Activated B cell treated with CpG ODN at 0.5 μM for 24 hours (primary cell): ENCODE measurements around the gene HPSE2. TPM values are rescaled to one million over a fixed set of nuclear protein-coding genes. Genes with fewer than 3 reads are reported as not detected.

Experiments used
- ATAC-seq: fragments of 200-7000 bp; cut with Tn5 transposase; one replicate; pipeline ENCODE4 v1.10.0; 2021; ENCODE audit warnings: low read depth, mild to moderate bottlenecking, moderate library complexity
- CTCF ChIA-PET: fragments of 350-600 bp; sonication (Branson Sonifier 250); formaldehyde crosslinking; loops from one replicate; lab custom pipeline; 2021; ENCODE audit warnings: antibody characterized with exemption; lab: Charles Lee
- POLR2A ChIA-PET: fragments of 350-600 bp; sonication (Branson Sonifier 250); formaldehyde crosslinking; loops from one replicate; lab custom pipeline; 2021; ENCODE audit warnings: antibody characterized with exemption; lab: Charles Lee
- DNase-seq: peaks from one replicate; pipeline ENCODE4 v3.0.0; 2022
- H3K27ac Mint-ChIP-seq: one replicate; pipeline ENCODE4 v1.8.0; 2020; ENCODE audit warnings: mixed read lengths
- H3K27me3 Mint-ChIP-seq: one replicate; pipeline ENCODE4 v1.8.0; 2021; ENCODE audit warnings: mixed read lengths
- H3K36me3 Mint-ChIP-seq: one replicate; pipeline ENCODE4 v1.8.0; 2021; ENCODE audit warnings: low read depth, mixed read lengths
- H3K4me1 Mint-ChIP-seq: one replicate; pipeline ENCODE4 v1.8.0; 2021; ENCODE audit warnings: mixed read lengths
- H3K4me3 Mint-ChIP-seq: one replicate; pipeline ENCODE4 v1.8.0; 2020; ENCODE audit warnings: mild to moderate bottlenecking, mixed read lengths
- H3K9me3 Mint-ChIP-seq: one replicate; pipeline ENCODE4 v1.8.0; 2020; ENCODE audit warnings: mixed read lengths
- intact Hi-C: fragments of 100-400 bp; cut with micrococcal nuclease; formaldehyde crosslinking; loops from one replicate; pipeline ENCODE4 v1.15.1; 2024
- total RNA-seq: library from RNA; stranded (reverse); gene quantifications from 2 replicates; pipeline ENCODE4 v1.2.3, GENCODE V29; 2022
- TF ChIP-seq, protein P1 (sequence below): fragments of 200-600 bp; IDR thresholded peaks from one replicate; pipeline ENCODE4 v1.8.0; 2022; ENCODE audit warnings: antibody characterized with exemption, mild to moderate bottlenecking

Gene HPSE2
- total RNA-seq, 1 donor from 2014 or later, result not detected

DNA sequence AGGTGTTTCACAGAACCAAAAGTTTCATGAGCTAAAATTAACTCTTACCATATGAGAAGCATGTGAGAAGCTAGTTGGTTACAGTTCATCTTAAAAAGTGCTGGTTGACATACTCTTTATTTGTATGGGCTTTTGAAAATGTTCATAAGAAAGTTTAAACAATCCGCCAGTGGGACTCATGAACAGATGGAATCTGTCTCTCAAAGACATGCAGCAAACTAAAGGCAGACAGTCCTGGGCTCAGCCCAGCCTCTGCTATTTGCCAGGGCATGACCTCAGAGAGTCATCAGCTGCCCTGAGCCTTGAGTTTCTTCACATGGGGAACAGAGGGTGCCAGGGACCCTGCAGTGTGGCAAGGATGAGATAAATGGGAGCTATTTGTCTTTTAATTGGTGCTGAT lies 823.9 kb downstream of the HPSE2 start:
- ATAC-seq (no peak), DNase-seq (no peak)
- POLR2A ChIA-PET, result no interaction called here
- no peaks in the 10 kb centered on the region for H3K27me3 Mint-ChIP-seq
- CTCF ChIA-PET, result interaction anchor here (0.6 kb wide), 1 partner anchor 1557 kb away, joined by 3 read pairs; no protein-coding TSS in a partner anchor
- TF ChIP-seq, protein P1, sequence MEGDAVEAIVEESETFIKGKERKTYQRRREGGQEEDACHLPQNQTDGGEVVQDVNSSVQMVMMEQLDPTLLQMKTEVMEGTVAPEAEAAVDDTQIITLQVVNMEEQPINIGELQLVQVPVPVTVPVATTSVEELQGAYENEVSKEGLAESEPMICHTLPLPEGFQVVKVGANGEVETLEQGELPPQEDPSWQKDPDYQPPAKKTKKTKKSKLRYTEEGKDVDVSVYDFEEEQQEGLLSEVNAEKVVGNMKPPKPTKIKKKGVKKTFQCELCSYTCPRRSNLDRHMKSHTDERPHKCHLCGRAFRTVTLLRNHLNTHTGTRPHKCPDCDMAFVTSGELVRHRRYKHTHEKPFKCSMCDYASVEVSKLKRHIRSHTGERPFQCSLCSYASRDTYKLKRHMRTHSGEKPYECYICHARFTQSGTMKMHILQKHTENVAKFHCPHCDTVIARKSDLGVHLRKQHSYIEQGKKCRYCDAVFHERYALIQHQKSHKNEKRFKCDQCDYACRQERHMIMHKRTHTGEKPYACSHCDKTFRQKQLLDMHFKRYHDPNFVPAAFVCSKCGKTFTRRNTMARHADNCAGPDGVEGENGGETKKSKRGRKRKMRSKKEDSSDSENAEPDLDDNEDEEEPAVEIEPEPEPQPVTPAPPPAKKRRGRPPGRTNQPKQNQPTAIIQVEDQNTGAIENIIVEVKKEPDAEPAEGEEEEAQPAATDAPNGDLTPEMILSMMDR, result no peak
- no peaks in the 10 kb centered on the region for H3K9me3 Mint-ChIP-seq
- no peak overlapping the region for H3K4me3 Mint-ChIP-seq
- H3K36me3 Mint-ChIP-seq, result peaks cover 13% of the 10 kb centered on the region
- intact Hi-C loops, result no loop called here
- peaks cover 19% of the 10 kb centered on the region for H3K4me1 Mint-ChIP-seq
- no peak overlapping the region for H3K27ac Mint-ChIP-seq

- POLR2A ChIA-PET, result no interaction called here
- Mint-ChIP-seq H3K27ac (no peak overlapping the region), H3K36me3 (peaks cover 7% of the 10 kb centered on the region), H3K4me1 (peaks cover 19% of the 10 kb centered on the region), H3K27me3 (no peaks in the 10 kb centered on the region), H3K4me3 (no peak overlapping the region), H3K9me3 (no peaks in the 10 kb centered on the region)
- CTCF ChIA-PET, result interaction anchor here (0.6 kb wide), 1 partner anchor 1558 kb away, joined by 3 read pairs; no protein-coding TSS in a partner anchor
- DNase-seq, result no peak
- ATAC-seq, result no peak
- TF ChIP-seq, protein P1, result no peak
- intact Hi-C loops, result no loop called here
These were observed 824.5 kb downstream of the HPSE2 start for GRCh38 chr10:98411166-98411565.

DNA sequence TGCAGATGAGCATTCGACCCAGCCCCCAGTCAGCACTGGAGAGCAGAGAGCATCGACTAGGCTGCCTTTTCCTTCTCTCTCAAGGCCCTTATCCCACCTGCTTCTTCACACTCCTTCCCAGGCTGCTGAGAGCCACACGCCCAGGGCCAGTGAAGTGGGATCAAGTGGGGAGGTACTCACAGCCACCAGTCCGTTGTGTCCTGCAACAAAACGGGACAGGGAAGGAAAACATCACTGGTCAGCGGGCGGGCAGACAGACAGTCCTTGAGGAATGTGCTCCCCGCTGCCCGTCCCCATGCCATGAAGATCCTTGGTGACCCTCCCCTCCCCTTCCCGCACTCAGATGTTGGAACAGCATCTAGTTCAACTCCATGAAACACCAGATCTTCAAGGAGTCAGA lies 824.9 kb downstream of the HPSE2 start:
- peaks cover 2% of the 10 kb centered on the region for H3K36me3 Mint-ChIP-seq
- ATAC-seq, result no peak
- TF ChIP-seq, protein P1, result no peak
- intact Hi-C loops, result no loop called here
- H3K4me3 Mint-ChIP-seq, result no peak overlapping the region
- DNase-seq, result no peak
- no peaks in the 10 kb centered on the region for H3K27me3 Mint-ChIP-seq
- H3K4me1 Mint-ChIP-seq, result peaks cover 18% of the 10 kb centered on the region
- no peak overlapping the region for H3K27ac Mint-ChIP-seq
- H3K9me3 Mint-ChIP-seq, result no peaks in the 10 kb centered on the region
- ChIA-PET CTCF (no interaction called here), POLR2A (no interaction called here)

DNA sequence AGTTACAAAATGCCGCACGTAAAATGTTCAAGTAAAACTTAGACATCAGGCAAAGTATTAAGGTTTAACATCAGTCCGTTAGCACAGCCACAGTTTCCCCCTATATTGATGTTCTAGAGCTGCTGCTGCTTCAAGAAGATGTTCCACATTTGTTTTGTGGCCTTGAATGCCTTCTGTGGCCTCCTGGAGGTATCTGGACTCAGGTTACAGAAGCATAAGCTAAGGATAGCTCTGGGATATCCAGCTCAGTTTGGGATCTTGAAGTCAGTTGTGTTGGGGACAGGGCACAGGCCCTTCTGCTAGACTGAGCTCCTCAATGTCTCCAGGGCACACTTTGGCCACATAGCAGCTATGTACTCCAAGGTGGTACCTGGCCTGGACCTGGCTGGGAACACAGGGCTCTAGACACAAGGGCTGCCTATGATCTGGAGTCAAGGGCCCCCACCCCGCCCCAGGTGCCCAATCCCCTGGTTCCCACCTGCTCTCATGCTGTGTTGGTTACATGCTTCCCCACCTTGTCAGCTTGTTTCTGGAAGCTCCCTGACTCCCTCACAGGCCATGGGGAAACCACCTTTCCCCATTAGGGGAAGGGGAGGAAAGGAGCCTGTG lies 825.4 kb downstream of the HPSE2 start:
- Mint-ChIP-seq H3K9me3 (no peaks in the 10 kb centered on the region), H3K27me3 (no peaks in the 10 kb centered on the region), H3K27ac (no peak overlapping the region), H3K4me3 (no peak overlapping the region), H3K4me1 (peaks cover 13% of the 10 kb centered on the region), H3K36me3 (no peaks in the 10 kb centered on the region)
- intact Hi-C loops, result no loop called here
- ChIA-PET POLR2A (no interaction called here), CTCF (no interaction called here)
- TF ChIP-seq, protein P1, result no peak
- no peak for ATAC-seq
- DNase-seq, result no peak

DNA sequence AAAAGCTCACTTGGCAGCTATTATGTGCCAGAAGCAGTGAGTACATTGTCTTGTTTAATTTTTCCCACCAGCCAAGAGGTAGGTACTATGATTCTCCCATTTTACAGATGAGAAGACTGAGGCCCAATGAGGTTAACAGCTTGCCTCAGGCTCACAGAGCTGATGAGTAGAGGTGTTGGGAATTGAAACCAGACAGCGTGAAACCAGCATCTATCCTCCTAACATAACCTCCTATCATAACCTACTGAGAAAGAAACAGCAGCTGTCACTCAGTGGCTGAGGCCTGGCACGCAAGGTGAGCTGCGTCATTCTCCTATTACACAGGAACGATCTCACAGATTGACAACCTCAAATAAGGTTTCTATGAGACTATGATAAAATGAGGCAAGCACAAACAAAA lies 826.9 kb downstream of the HPSE2 start:
- Mint-ChIP-seq H3K36me3 (no peaks in the 10 kb centered on the region), H3K4me1 (peaks cover 4% of the 10 kb centered on the region), H3K27ac (no peak overlapping the region), H3K27me3 (no peaks in the 10 kb centered on the region), H3K4me3 (no peak overlapping the region), H3K9me3 (no peaks in the 10 kb centered on the region)
- ATAC-seq, result no peak
- TF ChIP-seq, protein P1, result no peak
- no peak for DNase-seq
- POLR2A ChIA-PET, result no interaction called here
- intact Hi-C loops, result no loop called here
- CTCF ChIA-PET, result no interaction called here
